Dendritic cell treated with granulocyte-macrophage colony-stimulating factor and Interleukin-4, amounts not matched to agents 40 ng/mL and 50 ng/mL, for 4 days (primary cell): ENCODE data around the gene OSBPL1A.

Experiments used
- H3K27ac Mint-ChIP-seq: one replicate; pipeline ENCODE4 v1.8.0; 2022; ENCODE audit warnings: mild to moderate bottlenecking, mixed read lengths
- H3K27me3 Mint-ChIP-seq: one replicate; pipeline ENCODE4 v1.8.0; 2022; ENCODE audit warnings: mild to moderate bottlenecking, mixed read lengths
- H3K36me3 Mint-ChIP-seq: one replicate; pipeline ENCODE4 v1.8.0; 2022; ENCODE audit warnings: low read depth, mixed read lengths
- H3K4me1 Mint-ChIP-seq: one replicate; pipeline ENCODE4 v1.8.0; 2022; ENCODE audit warnings: low read depth, mixed read lengths
- H3K4me3 Mint-ChIP-seq: one replicate; pipeline ENCODE4 v1.8.0; 2022; ENCODE audit warnings: mild to moderate bottlenecking, moderate library complexity, mixed read lengths
- H3K9me3 Mint-ChIP-seq: one replicate; pipeline ENCODE4 v1.8.0; 2022; ENCODE audit warnings: mixed read lengths
- intact Hi-C: fragments of 100-400 bp; cut with micrococcal nuclease; formaldehyde crosslinking; loops from one replicate; pipeline ENCODE4 v1.15.0; 2022

OSBPL1A gene

DNA sequence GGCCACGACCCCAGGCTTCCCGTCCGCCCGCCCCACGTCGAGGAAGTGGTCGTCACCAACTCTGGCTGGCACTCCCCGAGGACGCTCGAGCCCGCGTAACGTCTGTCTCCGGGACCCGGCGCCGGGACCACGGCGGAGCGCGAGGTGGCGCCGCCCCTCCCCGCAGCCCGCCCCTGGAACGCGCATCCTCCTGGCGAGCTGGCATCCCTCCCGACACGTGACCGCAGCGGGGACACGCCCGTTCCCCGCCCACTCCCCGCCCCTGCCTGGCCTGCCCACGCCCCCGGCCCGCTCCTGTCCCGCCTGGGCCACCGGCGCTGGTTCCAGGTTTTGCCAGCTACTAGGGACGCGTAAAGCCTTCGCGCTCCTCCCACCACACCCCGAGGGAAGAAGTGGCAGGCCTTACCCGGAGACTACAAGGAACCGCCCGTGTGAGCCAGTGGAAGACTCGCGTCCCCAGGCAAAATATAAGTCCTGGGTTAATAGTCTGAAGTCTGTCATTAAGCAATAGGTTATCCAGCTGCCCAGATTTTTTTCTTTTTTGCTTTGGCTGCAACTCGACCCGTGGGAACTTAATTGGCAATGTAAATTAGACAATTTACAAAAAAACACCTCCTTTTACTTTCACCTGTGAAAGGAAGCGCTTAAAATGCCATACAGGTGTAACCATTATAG is at the start of gene OSBPL1A:
OSBPL1A (minus strand) TSS at position 131 of the 675 bp plus-strand sequence. CDS start 20,291 bp downstream, outside the sequence.
- Mint-ChIP-seq H3K4me3 (peak within 1 kb of the TSS; percentile 77), H3K36me3 (no peaks in the 10 kb centered on the region), H3K27ac (peak within 1 kb of the TSS; percentile 85), H3K9me3 (no peaks in the 10 kb centered on the region), H3K27me3 (no peaks in the 10 kb centered on the region), H3K4me1 (peaks cover 16% of the 10 kb centered on the region)
- intact Hi-C loops: loop anchor here (2.0 to 5.0 kb wide), 2 partner anchors 29 to 36 kb away; partner anchors contain the start of gene IMPACT

DNA sequence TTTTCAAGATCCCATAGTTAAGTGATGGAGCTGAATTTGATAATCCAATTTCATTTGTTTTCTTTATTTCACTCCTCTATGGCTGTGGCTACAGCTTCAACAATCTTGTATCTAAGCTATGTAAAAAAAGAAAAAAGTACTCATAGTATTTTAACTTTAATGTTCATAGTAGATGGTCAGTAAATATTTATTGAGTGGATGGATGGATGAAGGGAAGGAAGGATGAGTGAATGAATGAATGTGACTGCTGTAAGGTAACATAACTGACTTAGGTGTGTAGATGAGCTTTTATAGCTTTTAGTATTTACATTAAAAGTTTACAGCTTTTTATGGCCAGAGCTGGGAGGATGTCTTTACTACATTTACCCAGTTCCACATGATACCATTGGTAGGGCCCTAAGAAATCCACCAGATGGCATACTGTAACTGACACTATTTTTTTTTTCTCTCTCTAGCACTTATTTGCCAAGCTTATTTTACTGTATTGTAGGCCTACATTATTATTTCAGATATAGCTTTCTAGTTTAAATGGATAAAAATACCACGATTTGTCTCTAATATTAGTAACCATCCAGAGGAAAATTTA is 49.4 kb upstream of the OSBPL1A start:
- H3K9me3 Mint-ChIP-seq: no peaks in the 10 kb centered on the region
- no peak overlapping the region for H3K4me3 Mint-ChIP-seq
- no peaks in the 10 kb centered on the region for H3K27me3 Mint-ChIP-seq
- intact Hi-C loops: loop anchor here (5.0 kb wide), 1 partner anchor 40 kb away; no protein-coding TSS in a partner anchor
- peaks cover 15% of the 10 kb centered on the region for H3K4me1 Mint-ChIP-seq
- H3K36me3 Mint-ChIP-seq: peaks cover 76% of the 10 kb centered on the region
- no peak overlapping the region for H3K27ac Mint-ChIP-seq

DNA sequence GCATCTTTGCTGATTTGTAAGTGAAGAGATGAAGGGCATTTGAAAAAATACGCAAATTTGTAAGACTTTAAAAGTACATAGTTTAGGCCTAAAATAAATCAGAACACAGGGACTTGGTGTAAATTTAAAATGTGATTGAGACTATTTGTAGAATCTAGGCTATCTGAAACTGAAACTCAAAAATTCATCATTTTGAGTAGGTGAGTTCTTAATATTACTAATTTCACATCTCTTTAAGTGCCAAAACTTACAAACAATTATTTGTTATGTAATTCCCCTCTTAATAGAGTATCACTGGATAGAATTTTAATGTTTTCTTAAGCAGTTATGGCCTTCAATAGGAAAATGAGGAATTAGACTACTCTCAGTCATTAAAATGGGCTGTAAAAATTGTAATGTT is 48.8 kb upstream of the OSBPL1A start:
- H3K36me3 Mint-ChIP-seq: peaks cover 78% of the 10 kb centered on the region
- H3K4me1 Mint-ChIP-seq: peaks cover 15% of the 10 kb centered on the region
- no peak overlapping the region for H3K27ac Mint-ChIP-seq
- H3K27me3 Mint-ChIP-seq: no peaks in the 10 kb centered on the region
- intact Hi-C loops: loop anchor here (5.0 kb wide), 1 partner anchor 41 kb away; no protein-coding TSS in a partner anchor
- no peak overlapping the region for H3K4me3 Mint-ChIP-seq
- no peaks in the 10 kb centered on the region for H3K9me3 Mint-ChIP-seq

DNA sequence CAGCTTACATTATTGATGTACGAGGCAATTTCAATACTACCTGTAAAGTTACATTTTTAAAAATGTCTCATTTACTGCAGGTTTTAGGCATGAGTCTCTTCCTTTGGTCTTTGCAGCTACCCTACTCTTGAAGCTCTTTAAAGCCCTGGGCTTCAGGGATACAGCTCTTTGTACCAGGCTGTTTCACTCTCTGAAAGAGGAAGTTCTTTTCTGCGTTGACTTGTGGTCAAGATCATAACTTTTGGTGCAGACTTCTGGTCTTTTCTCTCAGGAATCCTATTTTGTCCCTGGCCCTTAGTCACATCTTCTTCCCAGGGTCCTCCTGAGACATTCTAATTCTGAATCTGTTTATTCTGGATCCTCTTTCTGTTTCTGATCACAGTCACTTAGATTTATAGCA is 46.2 kb upstream of the OSBPL1A start:
- Mint-ChIP-seq H3K4me3 (no peak overlapping the region), H3K4me1 (peaks cover 20% of the 10 kb centered on the region), H3K36me3 (peaks cover 75% of the 10 kb centered on the region), H3K27me3 (no peaks in the 10 kb centered on the region), H3K9me3 (no peaks in the 10 kb centered on the region), H3K27ac (no peak overlapping the region)
- intact Hi-C loops: loop anchor here (5.0 kb wide), 1 partner anchor 77 kb away; no protein-coding TSS in a partner anchor

DNA sequence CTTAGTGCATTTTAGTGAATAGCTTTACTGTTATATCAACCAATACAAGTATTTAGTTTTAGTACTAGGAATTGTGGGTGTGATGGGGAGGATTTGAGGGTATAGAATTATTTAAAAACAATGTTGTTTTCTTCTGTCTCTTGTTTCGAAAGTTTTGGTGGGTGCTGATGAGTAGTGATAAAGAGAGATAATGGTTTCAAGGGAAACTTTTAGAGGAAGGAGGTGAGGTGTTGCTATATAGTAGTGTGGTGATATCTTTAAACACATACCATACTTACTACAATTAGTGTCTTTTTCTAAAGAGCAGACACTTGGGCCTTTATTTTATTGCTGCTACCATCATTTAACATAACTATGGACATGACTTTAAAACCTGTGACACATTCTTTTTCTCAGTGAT is 39.3 kb upstream of the OSBPL1A start:
- Mint-ChIP-seq H3K9me3 (no peaks in the 10 kb centered on the region), H3K27me3 (no peaks in the 10 kb centered on the region), H3K4me1 (peaks cover 13% of the 10 kb centered on the region), H3K27ac (no peak overlapping the region), H3K4me3 (no peak overlapping the region), H3K36me3 (peaks cover 74% of the 10 kb centered on the region)
- intact Hi-C loops: no loop called here

DNA sequence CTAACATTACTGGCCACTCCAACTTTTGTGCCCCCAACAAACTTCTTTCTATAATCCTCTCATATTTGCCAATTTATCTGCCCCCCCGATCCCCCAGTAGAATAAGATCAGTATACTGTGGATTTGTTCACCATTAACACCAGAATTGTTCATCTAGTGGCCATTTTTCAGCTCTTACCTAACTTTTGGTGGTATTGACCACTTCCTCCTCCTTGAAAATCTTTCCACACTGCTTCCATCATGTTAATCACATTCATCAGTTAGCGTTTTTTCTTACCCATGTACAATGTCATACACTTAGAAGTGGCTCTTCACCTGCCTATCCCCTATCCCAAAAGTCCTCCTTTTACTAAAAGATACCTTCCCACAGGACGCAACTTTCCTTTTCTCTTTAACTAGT is 35.0 kb upstream of the OSBPL1A start:
- intact Hi-C loops: no loop called here
- Mint-ChIP-seq H3K4me1 (peaks cover 21% of the 10 kb centered on the region), H3K9me3 (no peaks in the 10 kb centered on the region), H3K27ac (no peak overlapping the region), H3K27me3 (no peaks in the 10 kb centered on the region), H3K36me3 (peaks cover 45% of the 10 kb centered on the region), H3K4me3 (no peak overlapping the region)

DNA sequence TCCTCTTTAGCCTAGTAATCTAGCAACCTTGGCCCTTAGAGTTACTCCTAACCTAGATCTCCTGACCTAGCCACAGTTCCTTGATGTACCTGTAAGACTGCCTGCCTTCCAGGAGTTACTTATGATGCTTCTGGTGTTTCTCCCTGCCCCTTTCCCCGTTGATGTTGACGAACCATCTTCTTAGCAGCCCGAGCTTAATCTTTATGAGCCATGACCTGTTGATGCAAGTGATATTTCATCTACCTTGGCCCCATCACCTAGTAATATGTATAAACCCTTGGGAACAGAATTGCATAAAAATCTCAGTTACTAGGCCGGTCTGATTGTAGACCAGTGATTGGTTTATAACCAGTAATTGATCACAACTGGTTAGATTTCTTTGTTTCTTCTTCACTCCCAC is 31.6 kb upstream of the OSBPL1A start:
- Mint-ChIP-seq H3K27ac (no peak overlapping the region), H3K9me3 (peaks cover 7% of the 10 kb centered on the region), H3K4me1 (peaks cover 37% of the 10 kb centered on the region), H3K4me3 (no peak overlapping the region), H3K36me3 (peaks cover 36% of the 10 kb centered on the region), H3K27me3 (peaks cover 8% of the 10 kb centered on the region)
- intact Hi-C loops: loop anchor here (5.0 kb wide), 1 partner anchor 58 kb away; no protein-coding TSS in a partner anchor

DNA sequence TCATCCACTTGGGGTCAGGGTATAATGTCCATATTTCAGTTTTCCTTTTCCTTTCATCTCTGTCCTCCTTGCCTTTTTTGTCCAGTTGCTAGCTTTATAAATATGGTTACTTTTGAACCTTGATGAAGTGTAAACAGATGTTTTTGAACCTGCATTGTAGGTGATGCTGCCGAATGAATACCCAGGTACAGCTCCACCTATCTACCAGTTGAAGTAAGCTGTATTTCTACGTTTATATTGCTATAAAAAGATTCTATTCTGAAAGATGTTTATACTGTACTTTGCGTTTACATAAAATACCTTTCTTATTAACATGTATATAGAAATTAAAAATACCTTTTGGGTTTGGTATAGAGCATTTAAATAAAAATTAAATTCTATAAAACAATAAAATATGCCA is 31.1 kb upstream of the OSBPL1A start:
- intact Hi-C loops: loop anchor here (5.0 kb wide), 1 partner anchor 59 kb away; no protein-coding TSS in a partner anchor
- H3K27me3 Mint-ChIP-seq: peaks cover 11% of the 10 kb centered on the region
- H3K4me1 Mint-ChIP-seq: peaks cover 37% of the 10 kb centered on the region
- H3K36me3 Mint-ChIP-seq: peaks cover 33% of the 10 kb centered on the region
- no peak overlapping the region for H3K27ac Mint-ChIP-seq
- H3K9me3 Mint-ChIP-seq: peaks cover 7% of the 10 kb centered on the region
- no peak overlapping the region for H3K4me3 Mint-ChIP-seq

DNA sequence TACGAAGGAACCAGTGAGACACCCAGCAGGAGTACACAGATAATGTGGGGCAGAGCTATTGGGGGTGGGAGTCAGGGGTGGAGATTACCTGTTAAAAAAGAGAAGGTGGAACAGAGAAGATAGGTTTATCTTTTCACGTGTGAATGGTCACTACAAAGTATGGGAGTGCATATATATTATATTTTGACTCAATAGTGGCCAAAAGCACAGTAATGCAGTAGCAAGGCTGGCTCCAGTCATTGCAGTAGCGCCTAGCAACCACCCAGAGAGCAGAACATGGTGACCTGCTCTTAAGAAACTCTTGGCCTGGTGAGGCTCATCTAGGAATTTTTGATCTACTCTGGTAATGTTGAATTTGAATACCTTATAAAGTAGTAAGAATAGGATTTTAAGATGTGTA is 29.9 kb upstream of the OSBPL1A start:
- intact Hi-C loops: loop anchor here (2.0 to 5.0 kb wide), 2 partner anchors 29 to 60 kb away; no protein-coding TSS in a partner anchor
- H3K27ac Mint-ChIP-seq: peak overlapping the region; percentile 95
- H3K9me3 Mint-ChIP-seq: peaks cover 7% of the 10 kb centered on the region
- H3K4me1 Mint-ChIP-seq: peaks cover 32% of the 10 kb centered on the region
- peaks cover 27% of the 10 kb centered on the region for H3K36me3 Mint-ChIP-seq
- peaks cover 14% of the 10 kb centered on the region for H3K27me3 Mint-ChIP-seq
- H3K4me3 Mint-ChIP-seq: peak overlapping the region; percentile 97

DNA sequence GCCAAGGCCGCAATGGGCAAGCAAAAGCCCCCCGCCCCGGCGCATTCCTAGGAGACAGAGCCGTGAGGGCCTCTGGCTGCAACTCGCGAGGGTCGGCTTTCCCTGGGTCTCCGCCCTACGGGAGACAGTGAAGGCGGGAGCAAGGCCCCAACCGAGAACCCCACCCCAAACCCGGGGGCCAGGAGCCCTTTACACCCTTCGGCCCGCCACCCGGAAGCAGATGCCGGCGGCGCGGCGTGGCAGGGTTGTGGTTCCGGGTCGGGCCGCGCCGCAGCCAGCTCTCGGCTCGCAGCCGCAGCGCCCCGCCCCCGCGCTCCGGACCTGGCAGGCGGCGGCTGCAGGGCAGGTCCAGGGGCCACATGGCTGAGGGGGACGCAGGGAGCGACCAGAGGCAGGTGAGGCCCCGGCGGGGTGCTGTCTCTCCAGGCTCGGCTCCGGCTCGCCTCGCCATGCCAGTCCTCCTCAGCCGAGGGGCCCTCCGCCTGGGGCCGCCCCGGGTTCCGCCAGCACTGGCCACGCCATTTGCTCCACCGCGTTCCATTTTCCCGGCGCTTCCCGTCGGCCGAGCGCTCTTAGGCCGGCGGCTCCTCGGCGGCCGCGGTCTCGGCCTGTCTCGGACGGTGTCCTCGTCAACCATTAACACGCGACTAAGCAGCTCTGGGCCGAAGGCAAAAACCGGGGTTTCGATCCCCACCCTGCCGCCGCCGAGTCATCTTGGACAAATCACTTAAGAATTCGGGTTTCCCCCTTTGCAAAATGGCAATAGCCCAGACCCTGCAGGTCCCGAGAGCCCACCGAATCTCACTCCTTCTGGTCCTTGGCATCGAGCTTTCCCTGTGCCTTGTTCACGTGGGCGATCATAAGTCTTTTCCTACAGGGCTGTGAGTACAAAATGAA is 29.0 kb upstream of the OSBPL1A start, which contains the start of gene IMPACT:
IMPACT (plus strand) TSS at position 273 of the 897 bp plus-strand sequence; CDS start at position 360, 87 bp downstream.
- Mint-ChIP-seq H3K4me1 (peaks cover 30% of the 10 kb centered on the region), H3K9me3 (peaks cover 7% of the 10 kb centered on the region), H3K27me3 (peaks cover 17% of the 10 kb centered on the region), H3K36me3 (peaks cover 24% of the 10 kb centered on the region), H3K27ac (peak within 1 kb of the TSS; percentile 95), H3K4me3 (peak within 1 kb of the TSS; percentile 97)
- intact Hi-C loops: loop anchor here (2.0 to 5.0 kb wide), 2 partner anchors 28 to 61 kb away; no protein-coding TSS in a partner anchor

DNA sequence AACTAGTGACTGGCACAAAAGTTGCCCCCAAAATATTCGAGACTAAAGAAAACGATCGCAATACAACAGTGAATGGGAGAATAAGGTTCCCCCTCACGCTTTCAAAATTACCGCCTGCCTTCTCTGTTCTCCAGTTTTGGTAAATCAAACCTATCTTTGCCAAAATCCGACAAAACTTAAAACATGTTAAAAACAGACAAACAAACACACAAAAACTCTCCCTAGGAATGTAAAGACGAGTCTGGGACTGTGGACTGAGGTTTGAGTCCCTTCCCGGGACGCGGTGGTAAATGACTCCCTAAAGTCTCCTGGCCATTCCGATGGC is 28.4 kb upstream of the OSBPL1A start:
- H3K36me3 Mint-ChIP-seq: peaks cover 19% of the 10 kb centered on the region
- peak overlapping the region; percentile 97 for H3K4me3 Mint-ChIP-seq
- peaks cover 30% of the 10 kb centered on the region for H3K4me1 Mint-ChIP-seq
- H3K9me3 Mint-ChIP-seq: peaks cover 7% of the 10 kb centered on the region
- H3K27me3 Mint-ChIP-seq: peaks cover 18% of the 10 kb centered on the region
- H3K27ac Mint-ChIP-seq: peak overlapping the region; percentile 95
- intact Hi-C loops: loop anchor here (2.0 to 5.0 kb wide), 2 partner anchors 27 to 61 kb away; no protein-coding TSS in a partner anchor

DNA sequence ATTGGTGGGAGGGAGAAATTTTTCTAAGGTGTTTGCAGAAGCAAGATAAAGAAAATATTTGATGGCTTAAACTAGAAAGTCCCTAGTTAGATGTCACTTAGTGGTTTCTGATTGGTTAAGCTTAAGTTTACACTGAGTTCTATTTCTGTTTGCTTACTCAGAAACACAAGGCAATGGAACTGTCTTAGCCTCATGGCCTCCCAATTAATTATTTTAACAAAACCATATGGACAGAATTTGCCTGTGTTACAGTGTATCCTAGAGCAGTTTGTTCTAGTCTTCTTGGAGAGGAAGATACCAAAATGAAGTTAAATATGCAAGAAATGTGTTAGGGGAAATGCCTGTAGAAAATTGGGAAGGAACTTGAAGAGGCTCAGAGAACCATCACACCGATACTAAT is 24.2 kb upstream of the OSBPL1A start:
- Mint-ChIP-seq H3K27me3 (peaks cover 31% of the 10 kb centered on the region), H3K36me3 (peaks cover 12% of the 10 kb centered on the region), H3K9me3 (peaks cover 7% of the 10 kb centered on the region), H3K4me1 (peaks cover 9% of the 10 kb centered on the region), H3K27ac (no peak overlapping the region), H3K4me3 (no peak overlapping the region)
- intact Hi-C loops: no loop called here

DNA sequence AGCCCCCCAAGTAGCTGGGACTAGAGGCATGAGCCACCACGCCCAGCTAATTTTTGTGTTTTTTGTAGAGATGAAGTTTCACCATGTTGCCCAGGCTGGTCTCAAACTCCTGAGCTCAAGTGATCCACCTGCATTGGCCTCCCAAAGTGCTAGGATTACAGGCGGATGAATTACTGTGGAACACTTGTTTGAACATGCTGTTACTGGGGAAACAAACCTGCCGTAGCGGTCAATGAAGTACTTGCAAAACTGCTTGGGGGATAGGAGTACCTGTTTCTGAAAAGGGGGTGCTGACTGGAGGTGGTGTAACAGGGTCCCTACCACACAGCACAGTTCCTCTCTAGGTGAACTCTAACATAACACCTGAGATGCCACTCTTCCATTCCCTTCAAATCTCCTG is 22.9 kb upstream of the OSBPL1A start:
- Mint-ChIP-seq H3K9me3 (peaks cover under 1% of the 10 kb centered on the region), H3K4me1 (peaks cover under 1% of the 10 kb centered on the region), H3K27ac (no peak overlapping the region), H3K4me3 (no peak overlapping the region), H3K27me3 (peaks cover 29% of the 10 kb centered on the region), H3K36me3 (no peaks in the 10 kb centered on the region)
- intact Hi-C loops: no loop called here
